NCI-H2029 treated with DMSO at 0.1 percent for 48 hours (cell line): ENCODE data around the gene PHF2.

Experiments
- DNase-seq: peaks from one replicate; lab custom pipeline; 2025; lab: John Stamatoyannopoulos, UW

PHF2 gene

GRCh38 chr9:93652604-93653592 is 76.5 kb downstream of the PHF2 start:
- DNase-seq = no peak

- DNase-seq = no peak
Measured at GRCh38 chr9:93653760-93654159, 77.4 kb downstream of the PHF2 start.

- no peak for DNase-seq
Measured at GRCh38 chr9:93654351-93654961, 78.1 kb downstream of the PHF2 start.

GRCh38 chr9:93655621-93656425 is 79.4 kb downstream of the PHF2 start:
- no peak for DNase-seq

GRCh38 chr9:93656426-93657239 is 80.2 kb downstream of the PHF2 start:
- DNase-seq = no peak

- no peak for DNase-seq
Measured at GRCh38 chr9:93657331-93658111, 81.1 kb downstream of the PHF2 start.

- DNase-seq = no peak
Measured at GRCh38 chr9:93658184-93658925, 82.0 kb downstream of the PHF2 start.

- no peak for DNase-seq
Measured at GRCh38 chr9:93659044-93659836, 82.9 kb downstream of the PHF2 start.

GRCh38 chr9:93659837-93660177 is 83.4 kb downstream of the PHF2 start:
- no peak for DNase-seq

GRCh38 chr9:93660352-93661046 is 84.1 kb downstream of the PHF2 start:
- no peak for DNase-seq

GRCh38 chr9:93661591-93661990 is 85.2 kb downstream of the PHF2 start:
- DNase-seq = no peak

GRCh38 chr9:93662016-93662638 is 85.7 kb downstream of the PHF2 start:
- no peak for DNase-seq

GRCh38 chr9:93662952-93663572 is 86.7 kb downstream of the PHF2 start:
- DNase-seq = no peak

GRCh38 chr9:93663877-93664548 is 87.6 kb downstream of the PHF2 start:
- no peak for DNase-seq

- DNase-seq = no peak
Measured at GRCh38 chr9:93664549-93665120, 88.3 kb downstream of the PHF2 start.

- DNase-seq = no peak
Measured at GRCh38 chr9:93665128-93665636, 88.8 kb downstream of the PHF2 start.
